Body of pancreas (tissue), 4 donors: Measurements from ENCODE around the gene DIRAS2.

ENCODE experiments used
- POLR2A ChIP-seq, 3 donors: fragments of 450-650 bp; IDR thresholded peaks; one replicate each; pipeline ENCODE4 v1.6.1; 2016; ENCODE audit warnings: antibody characterized with exemption in 3 of 3, mild to moderate bottlenecking in 2 of 3
- TF ChIP-seq, protein P1 (sequence below), 7 experiments: fragments of 450-650 bp in 4 of 7; fragments of 200-600 bp in 3 of 7; sonication (generic) in 3 of 7; IDR thresholded peaks; one replicate each; pipeline ENCODE4 v1.5.1; 2016 to 2019; ENCODE audit warnings: antibody characterized with exemption in 7 of 7

DNA sequence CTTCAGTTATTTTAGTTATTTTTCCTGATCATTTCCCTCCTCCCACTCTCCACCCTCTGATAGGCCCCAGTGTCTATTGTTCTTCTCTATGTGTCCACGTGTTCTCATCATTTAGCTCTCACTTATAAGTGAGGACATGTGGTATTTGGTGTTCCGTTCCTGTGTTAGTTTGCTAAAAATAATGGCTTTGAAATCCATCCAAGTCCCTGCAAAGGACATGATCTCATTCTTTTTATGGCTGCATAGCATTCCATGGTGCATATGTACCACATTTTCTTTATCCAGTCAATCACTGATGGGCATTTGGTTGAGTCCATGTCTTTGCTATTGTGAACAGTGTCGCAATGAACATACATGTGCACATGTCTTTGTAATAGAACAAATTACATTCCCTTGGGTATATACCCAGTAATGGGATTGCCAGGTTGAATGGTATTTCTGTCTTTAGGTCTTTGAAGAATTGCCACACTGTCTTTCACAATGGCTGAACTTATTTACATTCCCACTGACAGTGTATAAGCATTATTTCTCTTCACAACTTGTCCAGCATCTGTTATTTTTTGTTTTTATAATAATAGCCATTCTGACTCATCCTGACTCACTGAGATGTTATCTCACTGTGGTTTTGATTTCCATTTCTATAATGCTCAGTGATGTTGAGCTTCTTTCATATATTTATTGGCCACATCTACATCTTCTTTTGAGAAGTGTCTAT is 17.2 kb upstream of the DIRAS2 start:
- TF ChIP-seq, protein P1, sequence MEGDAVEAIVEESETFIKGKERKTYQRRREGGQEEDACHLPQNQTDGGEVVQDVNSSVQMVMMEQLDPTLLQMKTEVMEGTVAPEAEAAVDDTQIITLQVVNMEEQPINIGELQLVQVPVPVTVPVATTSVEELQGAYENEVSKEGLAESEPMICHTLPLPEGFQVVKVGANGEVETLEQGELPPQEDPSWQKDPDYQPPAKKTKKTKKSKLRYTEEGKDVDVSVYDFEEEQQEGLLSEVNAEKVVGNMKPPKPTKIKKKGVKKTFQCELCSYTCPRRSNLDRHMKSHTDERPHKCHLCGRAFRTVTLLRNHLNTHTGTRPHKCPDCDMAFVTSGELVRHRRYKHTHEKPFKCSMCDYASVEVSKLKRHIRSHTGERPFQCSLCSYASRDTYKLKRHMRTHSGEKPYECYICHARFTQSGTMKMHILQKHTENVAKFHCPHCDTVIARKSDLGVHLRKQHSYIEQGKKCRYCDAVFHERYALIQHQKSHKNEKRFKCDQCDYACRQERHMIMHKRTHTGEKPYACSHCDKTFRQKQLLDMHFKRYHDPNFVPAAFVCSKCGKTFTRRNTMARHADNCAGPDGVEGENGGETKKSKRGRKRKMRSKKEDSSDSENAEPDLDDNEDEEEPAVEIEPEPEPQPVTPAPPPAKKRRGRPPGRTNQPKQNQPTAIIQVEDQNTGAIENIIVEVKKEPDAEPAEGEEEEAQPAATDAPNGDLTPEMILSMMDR (IDR thresholded peaks at IDR 0.05), result no peak
- TF ChIP-seq POLR2A (IDR thresholded peaks at IDR 0.05), result no peak
